ENCODE measurements around the gene RHBDF1.

The RHBDF1 gene

GRCh38 chr16:72561-73548 lies at the start of gene RHBDF1:
RHBDF1 (minus strand) TSS chr16:72631; CDS start chr16:65015, 7,616 bp downstream.
- no peak for DNase-seq

- no peak for DNase-seq
Observed at GRCh38 chr16:120756-121155, 48.3 kb upstream of the RHBDF1 start.

GRCh38 chr16:119835-120491 lies 47.5 kb upstream of the RHBDF1 start:
- DNase-seq = no peak

GRCh38 chr16:119295-119694 lies 46.9 kb upstream of the RHBDF1 start:
- DNase-seq = no peak

GRCh38 chr16:118857-119256 lies 46.4 kb upstream of the RHBDF1 start:
- DNase-seq = no peak

- DNase-seq = peak; percentile 43
Observed at GRCh38 chr16:117379-118365, 45.2 kb upstream of the RHBDF1 start.

- DNase-seq = no peak
Observed at GRCh38 chr16:116015-116414, 43.6 kb upstream of the RHBDF1 start.

- DNase-seq = no peak
Observed at GRCh38 chr16:114327-114726, 41.9 kb upstream of the RHBDF1 start.

- no peak for DNase-seq
Observed at GRCh38 chr16:112153-112840, 39.9 kb upstream of the RHBDF1 start.

GRCh38 chr16:106623-107324 lies 34.3 kb upstream of the RHBDF1 start:
- DNase-seq = peak; percentile 21

GRCh38 chr16:105521-105920 lies 33.1 kb upstream of the RHBDF1 start:
- no peak for DNase-seq

- DNase-seq = no peak
Observed at GRCh38 chr16:104928-105327, 32.5 kb upstream of the RHBDF1 start.

GRCh38 chr16:104355-104754 lies 31.9 kb upstream of the RHBDF1 start:
- DNase-seq = no peak

GRCh38 chr16:102060-102855 lies 29.8 kb upstream of the RHBDF1 start:
- DNase-seq = no peak

GRCh38 chr16:101586-101985 lies 29.2 kb upstream of the RHBDF1 start:
- no peak for DNase-seq

- no peak for DNase-seq
Observed at GRCh38 chr16:100989-101388, 28.6 kb upstream of the RHBDF1 start.

- DNase-seq = no peak
Observed at GRCh38 chr16:97822-98221, 25.4 kb upstream of the RHBDF1 start.

- DNase-seq = peak; percentile 84
Observed at GRCh38 chr16:96935-97381, 24.5 kb upstream of the RHBDF1 start.

- DNase-seq = no peak
Observed at GRCh38 chr16:94918-95265, 22.5 kb upstream of the RHBDF1 start.

GRCh38 chr16:92431-93339 lies 20.3 kb upstream of the RHBDF1 start:
- no peak for DNase-seq
